ENCODE measurements around the gene NKX2-2.

DNA sequence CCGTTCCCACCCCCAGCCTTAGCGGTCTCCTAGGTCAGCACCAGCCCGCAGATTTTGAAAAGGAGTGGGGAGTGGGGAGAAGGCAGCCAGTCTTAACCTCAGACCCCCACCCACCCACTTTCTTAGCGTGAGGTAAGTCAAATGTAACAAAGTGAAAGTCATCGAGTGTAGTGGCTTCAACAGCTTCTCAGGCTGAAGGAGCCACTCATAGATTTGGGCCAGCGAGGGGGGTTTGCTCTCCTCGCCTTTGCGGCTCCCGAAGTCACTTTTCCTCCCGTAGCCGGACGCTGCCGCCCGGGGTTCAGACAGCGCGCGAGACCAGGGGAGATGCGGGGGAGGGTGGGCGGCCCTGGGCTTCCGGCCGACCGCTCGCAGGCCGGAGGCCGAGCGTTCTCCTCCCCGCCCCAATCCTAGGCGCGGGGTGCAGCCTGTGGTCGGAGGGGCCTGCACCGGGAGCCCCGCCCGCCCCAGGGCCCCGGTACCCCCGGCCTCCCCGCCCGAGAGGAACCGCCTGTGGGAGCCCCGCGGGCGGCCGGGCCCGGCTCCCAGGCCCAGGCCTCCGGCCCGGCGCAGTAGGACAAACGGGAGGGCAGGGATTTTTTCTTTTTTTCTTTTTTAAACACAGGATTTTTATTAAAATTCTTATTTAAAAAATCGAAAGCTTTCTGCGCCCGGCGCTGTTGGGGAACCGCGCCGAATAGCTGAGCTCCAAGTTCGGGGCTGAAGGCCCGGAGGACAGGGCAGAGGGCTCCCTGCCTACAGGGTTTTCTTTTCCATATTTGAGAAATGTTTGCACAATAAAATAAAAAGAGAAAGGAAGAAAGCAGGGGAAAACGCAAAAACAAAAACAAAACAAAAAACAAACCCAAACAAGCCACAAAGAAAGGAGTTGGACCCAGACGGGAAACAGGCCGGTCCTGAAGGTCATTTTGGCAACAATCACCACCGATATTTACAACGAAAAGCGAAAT is 3.2 kb downstream of the NKX2-2 start:
- TF ChIP-seq, protein P1, sequence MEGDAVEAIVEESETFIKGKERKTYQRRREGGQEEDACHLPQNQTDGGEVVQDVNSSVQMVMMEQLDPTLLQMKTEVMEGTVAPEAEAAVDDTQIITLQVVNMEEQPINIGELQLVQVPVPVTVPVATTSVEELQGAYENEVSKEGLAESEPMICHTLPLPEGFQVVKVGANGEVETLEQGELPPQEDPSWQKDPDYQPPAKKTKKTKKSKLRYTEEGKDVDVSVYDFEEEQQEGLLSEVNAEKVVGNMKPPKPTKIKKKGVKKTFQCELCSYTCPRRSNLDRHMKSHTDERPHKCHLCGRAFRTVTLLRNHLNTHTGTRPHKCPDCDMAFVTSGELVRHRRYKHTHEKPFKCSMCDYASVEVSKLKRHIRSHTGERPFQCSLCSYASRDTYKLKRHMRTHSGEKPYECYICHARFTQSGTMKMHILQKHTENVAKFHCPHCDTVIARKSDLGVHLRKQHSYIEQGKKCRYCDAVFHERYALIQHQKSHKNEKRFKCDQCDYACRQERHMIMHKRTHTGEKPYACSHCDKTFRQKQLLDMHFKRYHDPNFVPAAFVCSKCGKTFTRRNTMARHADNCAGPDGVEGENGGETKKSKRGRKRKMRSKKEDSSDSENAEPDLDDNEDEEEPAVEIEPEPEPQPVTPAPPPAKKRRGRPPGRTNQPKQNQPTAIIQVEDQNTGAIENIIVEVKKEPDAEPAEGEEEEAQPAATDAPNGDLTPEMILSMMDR (IDR thresholded peaks at IDR 0.05), result no peak
- no peak for TF ChIP-seq POLR2A (IDR thresholded peaks at IDR 0.05)
